K562 (cell line): ENCODE results near the gene KAZN.

Source experiments
- CTCF ChIP-seq, 3 experiments: IDR thresholded peaks in 2 of 3; conservative IDR thresholded peaks in 1 of 3; 2 replicates each; pipeline ENCODE4 v1.5.1; 2011 to 2012; ENCODE audit warnings: low read length in 3 of 3, mild to moderate bottlenecking in 3 of 3, control low read depth in 2 of 3, improper control_type of control experiment in 1 of 3, inconsistent platforms in 1 of 3, low read depth in 1 of 3, mixed read lengths in 1 of 3, moderate library complexity in 1 of 3; ENCODE audit not compliant: insufficient read depth in 2 of 3
- HMBOX1 ChIP-seq: sonication (generic); IDR thresholded peaks from 2 replicates; pipeline ENCODE4 v1.6.1; 2016
- HMG20A ChIP-seq: fragments of 450-650 bp; formaldehyde crosslinking; conservative IDR thresholded peaks from 2 replicates; pipeline ENCODE4 v1.4.0; 2020; ENCODE audit warnings: mild to moderate bottlenecking, mixed read lengths
- NCOA2 ChIP-seq, 2 experiments: fragments of 450-650 bp; IDR thresholded peaks; 2 replicates each; pipeline ENCODE4 v1.6.1; 2018; ENCODE audit warnings: mild to moderate bottlenecking in 2 of 2, moderate library complexity in 1 of 2; ENCODE audit not compliant: partially characterized antibody in 2 of 2
- POLR2A ChIP-seq: fragments of 450-650 bp; conservative IDR thresholded peaks from 2 replicates; pipeline ENCODE4 v1.6.1; 2016
- SRSF1 ChIP-seq: fragments of 200-400 bp; formaldehyde crosslinking; IDR thresholded peaks from 2 replicates; pipeline ENCODE4 v1.6.1; 2017; ENCODE audit warnings: mild to moderate bottlenecking, low read depth, low read length, moderate library complexity
- ZBTB49 ChIP-seq: sonication (generic); formaldehyde crosslinking; IDR thresholded peaks from 2 replicates; pipeline ENCODE4 v1.8.0; 2022; ENCODE audit warnings: missing genetic modification reagents, mild to moderate bottlenecking, borderline replicate concordance

GRCh38 chr1:14624941-14625340 is 26.5 kb downstream of the KAZN start:
- no peak for TF ChIP-seq HMG20A (CRISPR knock-in tag)
- TF ChIP-seq SRSF1 = no peak
- no peak for TF ChIP-seq NCOA2 (IDR thresholded peaks at IDR 0.05; ENCODE audit: partially characterized antibody in 2 of 2)
- TF ChIP-seq ZBTB49 (CRISPR knock-in tag) = no peak
- no peak for TF ChIP-seq POLR2A
- TF ChIP-seq CTCF (IDR thresholded peaks at IDR 0.05 in 2 of 3, conservative IDR thresholded peaks at IDR 0.05 in 1 of 3; ENCODE audit: insufficient read depth in 2 of 3, low read depth in 1 of 3, low read length in 3 of 3) = no peak
- no peak for TF ChIP-seq HMBOX1
